Fibroblast of lung (primary cell): ENCODE results near the gene AOX1.

ENCODE experiments used
- CTCF ChIP-seq, 2 donors: IDR thresholded peaks in 1 of 2; conservative IDR thresholded peaks in 1 of 2; 1 replicate in 1 of 2; 2 replicates in 1 of 2; pipeline ENCODE4 v1.5.1; 2011 to 2012; ENCODE audit warnings: low read length in 2 of 2, control low read depth in 1 of 2, inconsistent platforms in 1 of 2, low read depth in 1 of 2, mild to moderate bottlenecking in 1 of 2
- EZH2 ChIP-seq: IDR thresholded peaks from 2 replicates; pipeline ENCODE4 v1.5.1; 2012; ENCODE audit warnings: low read length, control low read depth, mild to moderate bottlenecking; ENCODE audit errors: missing control alignments

- TF ChIP-seq CTCF (conservative IDR thresholded peaks at IDR 0.05 in 1 of 2, IDR thresholded peaks at IDR 0.05 in 1 of 2; ENCODE audit: low read depth in 1 of 2, low read length in 2 of 2) (no peak), EZH2 (no peak)
Measured at GRCh38 chr2:200703926-200704637, 118.3 kb downstream of the AOX1 start.
